ENCODE results near the gene PSD2. TPM values are rescaled to one million over a fixed set of nuclear protein-coding genes. Genes with fewer than 3 reads are reported as not detected.

The PSD2 gene
- polyA plus RNA-seq, 3 donors, result not detected

DNA sequence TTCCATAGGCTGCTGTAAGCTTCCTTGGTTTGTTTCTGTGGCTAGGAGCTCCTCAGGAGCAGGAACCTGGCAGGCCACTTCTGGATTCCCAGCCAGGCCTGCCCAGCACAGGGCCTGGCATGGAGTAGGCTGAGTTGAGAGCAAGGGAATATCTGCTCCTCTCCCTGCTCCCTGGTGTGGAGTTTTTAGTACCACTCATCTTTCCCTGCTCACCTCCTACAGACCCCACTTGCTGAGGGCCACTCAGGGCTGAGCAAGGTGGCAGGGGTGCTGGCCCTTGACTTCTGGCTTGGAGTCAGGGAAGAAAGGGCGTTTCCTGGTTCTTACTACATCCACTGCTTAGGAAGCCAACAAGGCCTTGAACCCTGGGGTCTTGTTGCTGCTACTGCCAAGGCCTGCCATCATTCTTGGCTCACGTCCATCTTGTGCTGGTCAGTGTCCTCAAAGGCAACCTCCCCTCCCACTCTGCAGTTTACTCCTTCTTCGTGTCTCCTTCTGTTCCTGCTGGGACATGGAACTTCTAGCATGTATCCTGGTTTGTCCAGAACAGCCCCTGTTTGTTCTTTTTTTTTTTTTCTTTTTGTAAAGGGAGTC lies 54.9 kb downstream of the PSD2 start:
- Histone ChIP-seq H3K4me2 (replicated peaks; ENCODE audit: extremely low read depth, low read length, poor library complexity, severe bottlenecking) (no peak overlapping the region), H3K9ac (ENCODE audit: insufficient read depth, low read length, poor library complexity, severe bottlenecking) (no peak overlapping the region), H3K79me2 (ENCODE audit: insufficient read depth, low read length) (no peaks in the 10 kb centered on the region), H3K27me3 (ENCODE audit: control insufficient read depth in 2 of 2, insufficient read depth in 2 of 2, low read length in 2 of 2) (peaks cover 22 to 41% of the 10 kb centered on the region in 2 donors), H3K36me3 (replicated peaks in 1 of 2; ENCODE audit: control insufficient read depth in 1 of 2, insufficient read depth in 2 of 2, low read length in 2 of 2) (no peaks in the 10 kb centered on the region), H2AFZ (ENCODE audit: insufficient read depth, low read depth, low read length, poor library complexity, severe bottlenecking) (no peak overlapping the region), H4K20me1 (ENCODE audit: insufficient read depth, low read length) (no peaks in the 10 kb centered on the region), H3K27ac (ENCODE audit: low read depth in 1 of 2, low read length in 2 of 2) (no peak overlapping the region), H3K9me3 (replicated peaks in 1 of 2; ENCODE audit: control insufficient read depth in 1 of 2, insufficient read depth in 1 of 2, low read length in 2 of 2) (peaks cover 0 to 11% of the 10 kb centered on the region in 2 donors), H3K4me3 (replicated peaks in 1 of 3; ENCODE audit: low read depth in 2 of 3, low read length in 3 of 3) (no peak overlapping the region), H3K4me1 (ENCODE audit: control insufficient read depth in 1 of 2, insufficient read depth in 2 of 2, low read length in 2 of 2) (peaks cover 3 to 7% of the 10 kb centered on the region in 2 donors)
- Mint-ChIP-seq H3K9me3 (peaks cover 0 to 4% (median 1%) of the 10 kb centered on the region in 7 donors), H3K4me1 (peaks cover 8% of the 10 kb centered on the region), H3K4me3 (peak overlapping the region in 1 of 2 donors; percentile 26), H3K27me3 (ENCODE audit: low read depth in 3 of 3) (peaks cover 32 to 47% (median 42%) of the 10 kb centered on the region in 3 donors), H3K27ac (peak overlapping the region in 1 of 7 donors; percentile 72), H3K36me3 (no peaks in the 10 kb centered on the region)
- WGBS (ENCODE audit: insufficient coverage), result 89% methylated on average over 3 of the region's 3 CpGs
- no peak for DNase-seq
- TF ChIP-seq, protein P1, sequence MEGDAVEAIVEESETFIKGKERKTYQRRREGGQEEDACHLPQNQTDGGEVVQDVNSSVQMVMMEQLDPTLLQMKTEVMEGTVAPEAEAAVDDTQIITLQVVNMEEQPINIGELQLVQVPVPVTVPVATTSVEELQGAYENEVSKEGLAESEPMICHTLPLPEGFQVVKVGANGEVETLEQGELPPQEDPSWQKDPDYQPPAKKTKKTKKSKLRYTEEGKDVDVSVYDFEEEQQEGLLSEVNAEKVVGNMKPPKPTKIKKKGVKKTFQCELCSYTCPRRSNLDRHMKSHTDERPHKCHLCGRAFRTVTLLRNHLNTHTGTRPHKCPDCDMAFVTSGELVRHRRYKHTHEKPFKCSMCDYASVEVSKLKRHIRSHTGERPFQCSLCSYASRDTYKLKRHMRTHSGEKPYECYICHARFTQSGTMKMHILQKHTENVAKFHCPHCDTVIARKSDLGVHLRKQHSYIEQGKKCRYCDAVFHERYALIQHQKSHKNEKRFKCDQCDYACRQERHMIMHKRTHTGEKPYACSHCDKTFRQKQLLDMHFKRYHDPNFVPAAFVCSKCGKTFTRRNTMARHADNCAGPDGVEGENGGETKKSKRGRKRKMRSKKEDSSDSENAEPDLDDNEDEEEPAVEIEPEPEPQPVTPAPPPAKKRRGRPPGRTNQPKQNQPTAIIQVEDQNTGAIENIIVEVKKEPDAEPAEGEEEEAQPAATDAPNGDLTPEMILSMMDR (IDR thresholded peaks at IDR 0.05), result no peak
- intact Hi-C loops (cut with micrococcal nuclease), result no loop called here

DNA sequence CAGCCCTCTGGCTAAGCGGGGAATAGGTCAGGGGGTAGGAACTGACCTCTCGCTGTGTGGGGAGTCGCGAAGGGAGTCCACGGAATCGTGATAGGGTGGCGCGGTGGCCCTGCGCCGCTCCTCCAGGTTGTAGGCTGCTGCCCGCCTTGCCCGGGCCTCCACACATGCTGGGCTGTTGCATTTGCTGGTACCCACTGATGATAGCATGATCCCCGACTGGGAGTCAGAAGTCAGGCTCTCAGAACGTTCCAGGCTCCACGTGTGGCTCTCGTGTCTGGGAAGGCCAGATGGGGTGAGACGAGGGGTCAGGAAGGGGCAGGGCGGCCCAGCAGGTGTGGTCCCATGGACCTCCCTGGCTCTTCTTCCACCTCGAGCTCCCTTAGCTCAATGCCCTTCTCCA lies 56.0 kb downstream of the PSD2 start:
- H3K4me2 ChIP-seq (replicated peaks; ENCODE audit: extremely low read depth, low read length, poor library complexity, severe bottlenecking), result no peak overlapping the region
- no peak overlapping the region for H3K4me3 Mint-ChIP-seq
- peaks cover 8% of the 10 kb centered on the region for H3K4me1 Mint-ChIP-seq
- WGBS (ENCODE audit: insufficient coverage), result 92% methylated on average over 16 of the region's 19 CpGs
- H3K4me1 ChIP-seq (ENCODE audit: control insufficient read depth in 1 of 2, insufficient read depth in 2 of 2, low read length in 2 of 2), result peaks cover 3 to 7% of the 10 kb centered on the region in 2 donors
- peaks cover 24 to 38% (median 31%) of the 10 kb centered on the region in 3 donors for H3K27me3 Mint-ChIP-seq (ENCODE audit: low read depth in 3 of 3)
- H3K9me3 ChIP-seq (replicated peaks in 1 of 2; ENCODE audit: control insufficient read depth in 1 of 2, insufficient read depth in 1 of 2, low read length in 2 of 2), result peaks cover 0 to 6% of the 10 kb centered on the region in 2 donors
- intact Hi-C loops (cut with micrococcal nuclease), result no loop called here
- no peak overlapping the region for H3K4me3 ChIP-seq (replicated peaks in 1 of 3; ENCODE audit: low read depth in 2 of 3, low read length in 3 of 3)
- H3K79me2 ChIP-seq (ENCODE audit: insufficient read depth, low read length), result no peaks in the 10 kb centered on the region
- no peaks in the 10 kb centered on the region for H4K20me1 ChIP-seq (ENCODE audit: insufficient read depth, low read length)
- TF ChIP-seq, protein P1 (IDR thresholded peaks at IDR 0.05), result no peak
- no peaks in the 10 kb centered on the region for H3K36me3 ChIP-seq (replicated peaks in 1 of 2; ENCODE audit: control insufficient read depth in 1 of 2, insufficient read depth in 2 of 2, low read length in 2 of 2)
- H3K9me3 Mint-ChIP-seq, result peaks cover 0 to 2% (median 0%) of the 10 kb centered on the region in 7 donors
- no peak overlapping the region for H3K9ac ChIP-seq (ENCODE audit: insufficient read depth, low read length, poor library complexity, severe bottlenecking)
- peaks cover 11 to 31% of the 10 kb centered on the region in 2 donors for H3K27me3 ChIP-seq (ENCODE audit: control insufficient read depth in 2 of 2, insufficient read depth in 2 of 2, low read length in 2 of 2)
- H3K27ac Mint-ChIP-seq, result no peak overlapping the region
- no peak for DNase-seq
- H2AFZ ChIP-seq (ENCODE audit: insufficient read depth, low read depth, low read length, poor library complexity, severe bottlenecking), result no peak overlapping the region
- no peaks in the 10 kb centered on the region for H3K36me3 Mint-ChIP-seq
- no peak overlapping the region for H3K27ac ChIP-seq (ENCODE audit: low read depth in 1 of 2, low read length in 2 of 2)
